Measurements from ENCODE around the gene SERPIND1.

DNA sequence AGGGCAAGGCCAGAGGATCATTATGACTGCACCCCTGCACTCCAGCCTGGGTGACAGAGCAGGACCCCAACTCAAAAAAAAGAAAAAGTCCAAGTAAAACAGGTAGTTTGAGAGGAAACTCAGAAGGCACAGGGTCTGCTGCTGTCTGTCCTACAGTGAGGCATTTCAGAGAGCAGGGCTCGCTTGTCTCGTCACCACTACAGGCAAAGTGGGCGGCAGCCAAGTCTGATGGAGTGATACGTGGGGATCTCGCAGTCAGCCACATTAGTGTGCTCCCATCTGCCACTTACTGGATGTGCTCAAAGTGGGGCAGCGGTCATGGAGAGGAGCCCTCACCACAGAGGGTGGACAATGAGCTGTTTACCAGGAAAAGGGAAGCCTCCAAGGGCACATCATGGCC lies 42.6 kb downstream of the SERPIND1 start:
- TF ChIP-seq ZNF274 (IDR thresholded peaks at IDR 0.05; ENCODE audit: low read length) (no peak), ZNF274 (tag by site-specific recombination; IDR thresholded peaks at IDR 0.05; ENCODE audit: borderline replicate concordance) (no peak), YY1 (tag by site-specific recombination; IDR thresholded peaks at IDR 0.05) (no peak), ZNF140 (tag by site-specific recombination; IDR thresholded peaks at IDR 0.05) (no peak), MEIS1 (CRISPR knock-in tag; IDR thresholded peaks at IDR 0.05; ENCODE audit: borderline replicate concordance) (no peak), ZNF549 (tag by site-specific recombination; IDR thresholded peaks at IDR 0.05) (no peak)
- TF ChIP-seq, protein P1, sequence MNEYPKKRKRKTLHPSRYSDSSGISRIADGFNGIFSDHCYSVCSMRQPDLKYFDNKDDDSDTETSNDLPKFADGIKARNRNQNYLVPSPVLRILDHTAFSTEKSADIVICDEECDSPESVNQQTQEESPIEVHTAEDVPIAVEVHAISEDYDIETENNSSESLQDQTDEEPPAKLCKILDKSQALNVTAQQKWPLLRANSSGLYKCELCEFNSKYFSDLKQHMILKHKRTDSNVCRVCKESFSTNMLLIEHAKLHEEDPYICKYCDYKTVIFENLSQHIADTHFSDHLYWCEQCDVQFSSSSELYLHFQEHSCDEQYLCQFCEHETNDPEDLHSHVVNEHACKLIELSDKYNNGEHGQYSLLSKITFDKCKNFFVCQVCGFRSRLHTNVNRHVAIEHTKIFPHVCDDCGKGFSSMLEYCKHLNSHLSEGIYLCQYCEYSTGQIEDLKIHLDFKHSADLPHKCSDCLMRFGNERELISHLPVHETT (tag by site-specific recombination; IDR thresholded peaks at IDR 0.05), result no peak
- TF ChIP-seq, protein P2, sequence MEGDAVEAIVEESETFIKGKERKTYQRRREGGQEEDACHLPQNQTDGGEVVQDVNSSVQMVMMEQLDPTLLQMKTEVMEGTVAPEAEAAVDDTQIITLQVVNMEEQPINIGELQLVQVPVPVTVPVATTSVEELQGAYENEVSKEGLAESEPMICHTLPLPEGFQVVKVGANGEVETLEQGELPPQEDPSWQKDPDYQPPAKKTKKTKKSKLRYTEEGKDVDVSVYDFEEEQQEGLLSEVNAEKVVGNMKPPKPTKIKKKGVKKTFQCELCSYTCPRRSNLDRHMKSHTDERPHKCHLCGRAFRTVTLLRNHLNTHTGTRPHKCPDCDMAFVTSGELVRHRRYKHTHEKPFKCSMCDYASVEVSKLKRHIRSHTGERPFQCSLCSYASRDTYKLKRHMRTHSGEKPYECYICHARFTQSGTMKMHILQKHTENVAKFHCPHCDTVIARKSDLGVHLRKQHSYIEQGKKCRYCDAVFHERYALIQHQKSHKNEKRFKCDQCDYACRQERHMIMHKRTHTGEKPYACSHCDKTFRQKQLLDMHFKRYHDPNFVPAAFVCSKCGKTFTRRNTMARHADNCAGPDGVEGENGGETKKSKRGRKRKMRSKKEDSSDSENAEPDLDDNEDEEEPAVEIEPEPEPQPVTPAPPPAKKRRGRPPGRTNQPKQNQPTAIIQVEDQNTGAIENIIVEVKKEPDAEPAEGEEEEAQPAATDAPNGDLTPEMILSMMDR (tag by site-specific recombination; IDR thresholded peaks at IDR 0.05), result no peak

Data from HEK293 (cell line).